ENCODE results near the gene CDKL2.

CDKL2 gene

DNA sequence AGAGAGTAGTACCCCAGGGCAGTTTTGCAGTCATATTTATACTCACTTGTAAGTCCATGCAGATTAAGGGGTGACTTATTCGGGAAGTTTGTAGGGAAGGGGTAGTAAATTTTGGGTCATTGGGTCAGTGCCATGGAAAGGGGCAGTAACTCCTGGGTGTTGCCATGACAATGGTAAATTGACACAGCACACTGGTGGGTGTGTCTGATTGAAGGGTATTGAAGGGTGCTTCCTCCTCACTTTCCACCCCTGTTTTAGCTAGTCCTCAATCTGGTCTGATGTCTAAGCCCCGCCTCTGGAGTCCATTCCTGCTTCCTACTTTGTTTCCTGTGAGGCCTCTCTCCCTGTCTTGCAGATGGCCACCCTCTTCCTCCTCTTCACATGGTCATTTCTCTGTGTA, 62.6 kb downstream of the CDKL2 start:
- H3K36me3 ChIP-seq (ENCODE audit: insufficient read depth, low read length): no peaks in the 10 kb centered on the region
- no peak overlapping the region for H3K4me3 ChIP-seq (ENCODE audit: low read depth, low read length, poor library complexity, severe bottlenecking)
- no peaks in the 10 kb centered on the region for H3K9me2 ChIP-seq (ENCODE audit: low read depth, low read length)
- no peaks in the 10 kb centered on the region for H3K27me3 ChIP-seq (ENCODE audit: insufficient read depth, low read length)
- H3K4me1 ChIP-seq (ENCODE audit: insufficient read depth, low read length, severe bottlenecking): no peaks in the 10 kb centered on the region
- H3K79me2 ChIP-seq (ENCODE audit: insufficient read depth, low read length): no peaks in the 10 kb centered on the region
- H2AFZ ChIP-seq (ENCODE audit: low read length): no peak overlapping the region
- H3K9ac ChIP-seq (ENCODE audit: low read length): no peak overlapping the region
- no peak overlapping the region for H3K27ac ChIP-seq (ENCODE audit: low read depth, low read length, poor library complexity, severe bottlenecking)
- no peaks in the 10 kb centered on the region for H3F3A ChIP-seq (ENCODE audit: insufficient read depth, low read length)
- no peak overlapping the region for H3K4me2 ChIP-seq (ENCODE audit: low read length)
- no peaks in the 10 kb centered on the region for H3K9me3 ChIP-seq (ENCODE audit: low read length)
- H4K20me1 ChIP-seq (ENCODE audit: insufficient read depth, low read length): no peaks in the 10 kb centered on the region
- TF ChIP-seq EZH2 (IDR thresholded peaks at IDR 0.05; ENCODE audit: borderline replicate concordance, low read length): no peak
- TF ChIP-seq, protein P1, sequence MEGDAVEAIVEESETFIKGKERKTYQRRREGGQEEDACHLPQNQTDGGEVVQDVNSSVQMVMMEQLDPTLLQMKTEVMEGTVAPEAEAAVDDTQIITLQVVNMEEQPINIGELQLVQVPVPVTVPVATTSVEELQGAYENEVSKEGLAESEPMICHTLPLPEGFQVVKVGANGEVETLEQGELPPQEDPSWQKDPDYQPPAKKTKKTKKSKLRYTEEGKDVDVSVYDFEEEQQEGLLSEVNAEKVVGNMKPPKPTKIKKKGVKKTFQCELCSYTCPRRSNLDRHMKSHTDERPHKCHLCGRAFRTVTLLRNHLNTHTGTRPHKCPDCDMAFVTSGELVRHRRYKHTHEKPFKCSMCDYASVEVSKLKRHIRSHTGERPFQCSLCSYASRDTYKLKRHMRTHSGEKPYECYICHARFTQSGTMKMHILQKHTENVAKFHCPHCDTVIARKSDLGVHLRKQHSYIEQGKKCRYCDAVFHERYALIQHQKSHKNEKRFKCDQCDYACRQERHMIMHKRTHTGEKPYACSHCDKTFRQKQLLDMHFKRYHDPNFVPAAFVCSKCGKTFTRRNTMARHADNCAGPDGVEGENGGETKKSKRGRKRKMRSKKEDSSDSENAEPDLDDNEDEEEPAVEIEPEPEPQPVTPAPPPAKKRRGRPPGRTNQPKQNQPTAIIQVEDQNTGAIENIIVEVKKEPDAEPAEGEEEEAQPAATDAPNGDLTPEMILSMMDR (IDR thresholded peaks at IDR 0.05; ENCODE audit: low read length): no peak

DNA sequence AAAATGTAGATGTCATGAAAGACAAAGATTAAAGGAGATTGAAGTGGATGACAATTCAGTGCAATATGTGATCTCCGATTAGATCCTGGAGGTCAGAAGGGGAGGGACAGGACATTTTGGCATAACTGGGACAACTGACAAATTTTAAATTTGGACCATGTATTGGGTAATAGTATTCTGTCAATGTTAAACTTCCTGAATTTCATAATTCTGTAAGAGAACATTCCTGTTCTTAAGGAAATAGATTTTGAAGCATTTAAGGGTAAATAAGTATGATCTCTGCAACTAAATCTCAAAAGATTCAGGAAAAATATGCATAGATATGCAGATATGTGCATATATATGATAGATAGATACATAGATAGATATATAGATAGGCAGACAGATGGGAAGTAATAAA, 63.4 kb downstream of the CDKL2 start:
- no peaks in the 10 kb centered on the region for H3F3A ChIP-seq (ENCODE audit: insufficient read depth, low read length)
- H3K27me3 ChIP-seq (ENCODE audit: insufficient read depth, low read length): no peaks in the 10 kb centered on the region
- no peaks in the 10 kb centered on the region for H3K79me2 ChIP-seq (ENCODE audit: insufficient read depth, low read length)
- H3K4me1 ChIP-seq (ENCODE audit: insufficient read depth, low read length, severe bottlenecking): no peaks in the 10 kb centered on the region
- no peak overlapping the region for H3K27ac ChIP-seq (ENCODE audit: low read depth, low read length, poor library complexity, severe bottlenecking)
- no peaks in the 10 kb centered on the region for H3K9me2 ChIP-seq (ENCODE audit: low read depth, low read length)
- no peak overlapping the region for H3K9ac ChIP-seq (ENCODE audit: low read length)
- no peaks in the 10 kb centered on the region for H4K20me1 ChIP-seq (ENCODE audit: insufficient read depth, low read length)
- no peak for TF ChIP-seq EZH2 (IDR thresholded peaks at IDR 0.05; ENCODE audit: borderline replicate concordance, low read length)
- TF ChIP-seq, protein P1 (IDR thresholded peaks at IDR 0.05; ENCODE audit: low read length): no peak
- H3K9me3 ChIP-seq (ENCODE audit: low read length): no peaks in the 10 kb centered on the region
- no peak overlapping the region for H2AFZ ChIP-seq (ENCODE audit: low read length)
- H3K4me3 ChIP-seq (ENCODE audit: low read depth, low read length, poor library complexity, severe bottlenecking): no peak overlapping the region
- H3K36me3 ChIP-seq (ENCODE audit: insufficient read depth, low read length): no peaks in the 10 kb centered on the region
- no peak overlapping the region for H3K4me2 ChIP-seq (ENCODE audit: low read length)

DNA sequence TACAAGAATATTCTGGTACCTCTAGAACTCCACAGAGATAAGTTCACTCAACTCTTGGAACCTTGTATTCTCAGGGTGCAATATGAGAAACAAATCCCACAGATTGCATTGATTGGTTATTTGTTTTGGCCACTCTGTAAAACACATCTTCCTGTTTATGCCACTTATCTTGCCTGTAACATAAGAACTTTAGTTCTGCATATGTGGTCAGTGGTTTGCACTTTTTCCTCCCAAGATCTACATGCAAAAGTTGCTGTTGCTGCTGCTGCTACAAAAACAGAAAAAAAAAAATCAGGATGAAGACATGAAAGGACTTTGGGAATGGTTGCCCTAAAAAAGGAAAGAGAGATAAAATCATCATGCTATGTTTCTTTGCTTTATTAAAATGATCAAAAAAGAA, 64.8 kb downstream of the CDKL2 start:
- Histone ChIP-seq H3K36me3 (ENCODE audit: insufficient read depth, low read length) (no peaks in the 10 kb centered on the region), H3K27ac (ENCODE audit: low read depth, low read length, poor library complexity, severe bottlenecking) (no peak overlapping the region), H3K4me1 (ENCODE audit: insufficient read depth, low read length, severe bottlenecking) (no peaks in the 10 kb centered on the region), H3K9me3 (ENCODE audit: low read length) (no peaks in the 10 kb centered on the region), H3K4me3 (ENCODE audit: low read depth, low read length, poor library complexity, severe bottlenecking) (no peak overlapping the region), H3K79me2 (ENCODE audit: insufficient read depth, low read length) (no peaks in the 10 kb centered on the region), H3K27me3 (ENCODE audit: insufficient read depth, low read length) (no peaks in the 10 kb centered on the region), H3K9me2 (ENCODE audit: low read depth, low read length) (no peaks in the 10 kb centered on the region), H3F3A (ENCODE audit: insufficient read depth, low read length) (no peaks in the 10 kb centered on the region), H4K20me1 (ENCODE audit: insufficient read depth, low read length) (no peaks in the 10 kb centered on the region), H2AFZ (ENCODE audit: low read length) (no peak overlapping the region), H3K4me2 (ENCODE audit: low read length) (no peak overlapping the region), H3K9ac (ENCODE audit: low read length) (no peak overlapping the region)
- TF ChIP-seq, protein P1 (IDR thresholded peaks at IDR 0.05; ENCODE audit: low read length): no peak
- no peak for TF ChIP-seq EZH2 (IDR thresholded peaks at IDR 0.05; ENCODE audit: borderline replicate concordance, low read length)
